B cell (primary cell): ENCODE measurements around the gene MIOS. TPM values are rescaled to one million over a fixed set of nuclear protein-coding genes. Genes with fewer than 3 reads are reported as not detected.

ENCODE experiments used
- ATAC-seq: fragments of 200-7000 bp; cut with Tn5 transposase; one replicate; pipeline ENCODE4 v1.10.0; 2021; ENCODE audit warnings: low read depth, mild to moderate bottlenecking, moderate number of reproducible peaks, moderate library complexity
- CTCF ChIA-PET: fragments of 350-600 bp; sonication (Branson Sonifier 250); formaldehyde crosslinking; loops from one replicate; lab custom pipeline; 2021; ENCODE audit warnings: antibody characterized with exemption, inconsistent platforms; lab: Charles Lee
- POLR2A ChIA-PET: fragments of 350-600 bp; sonication (Branson Sonifier 250); formaldehyde crosslinking; loops from one replicate; lab custom pipeline; 2021; ENCODE audit warnings: antibody characterized with exemption; lab: Charles Lee
- DNase-seq: peaks from one replicate; pipeline ENCODE4 v3.0.0; 2013
- H2AFZ ChIP-seq: 2 replicates; pipeline ENCODE4 v1.6.1; 2012; ENCODE audit warnings: mild to moderate bottlenecking, low read depth, low read length; ENCODE audit not compliant: insufficient read depth, poor library complexity, severe bottlenecking
- H3K27ac ChIP-seq, 2 donors: 1 replicate in 1 of 2; 2 replicates in 1 of 2; pipeline ENCODE4 v1.5.1; 2012 to 2013; ENCODE audit warnings: low read length in 2 of 2, mild to moderate bottlenecking in 2 of 2, moderate library complexity in 1 of 2
- H3K27me3 ChIP-seq, 4 experiments: fragments of 200-600 bp in 1 of 4; sonication (generic) in 1 of 4; replicated peaks in 1 of 4; 1 replicate in 2 of 4; 2 replicates in 2 of 4; pipeline versions ENCODE4 v1.6.1 to v1.7.0; 2013 to 2016; ENCODE audit warnings: low read length in 3 of 4, mild to moderate bottlenecking in 2 of 4, mixed read lengths in 1 of 4, moderate library complexity in 1 of 4; ENCODE audit not compliant: insufficient read depth in 4 of 4, control insufficient read depth in 3 of 4; ENCODE audit errors: control extremely low read depth in 1 of 4
- H3K36me3 ChIP-seq, 2 experiments: replicated peaks in 1 of 2; 1 replicate in 1 of 2; 2 replicates in 1 of 2; pipeline versions ENCODE4 v1.6.1 to v1.7.1; 2013; ENCODE audit warnings: low read length in 1 of 2; ENCODE audit not compliant: insufficient read depth in 2 of 2, control insufficient read depth in 1 of 2; ENCODE audit errors: control extremely low read depth in 1 of 2, extremely low read depth in 1 of 2
- H3K4me1 ChIP-seq, 2 donors: fragments of 200-600 bp in 1 of 2; sonication (generic) in 1 of 2; 1 replicate in 1 of 2; 2 replicates in 1 of 2; pipeline versions ENCODE4 v1.5.1 to v1.6.1; 2013 to 2017; ENCODE audit warnings: low read length in 2 of 2; ENCODE audit not compliant: control insufficient read depth in 2 of 2, insufficient read depth in 2 of 2
- H3K4me2 ChIP-seq: replicated peaks from 2 replicates; pipeline ENCODE3; 2012; ENCODE audit warnings: mild to moderate bottlenecking, low read depth, low read length; ENCODE audit not compliant: poor library complexity, severe bottlenecking
- H3K4me3 ChIP-seq, 5 experiments: fragments of 200-600 bp in 1 of 5; sonication (generic) in 1 of 5; 1 replicate in 3 of 5; 2 replicates in 2 of 5; pipeline versions ENCODE4 v1.5.1 to v1.7.0; 2011 to 2016; ENCODE audit warnings: low read length in 4 of 5, mild to moderate bottlenecking in 4 of 5, low read depth in 2 of 5, control low read depth in 1 of 5, moderate library complexity in 1 of 5; ENCODE audit not compliant: insufficient read depth in 1 of 5; ENCODE audit errors: control extremely low read depth in 1 of 5, extremely low read depth in 1 of 5
- H3K79me2 ChIP-seq: fragments of 200-600 bp; sonication (generic); one replicate; pipeline ENCODE4 v1.6.0; 2016; ENCODE audit warnings: low read length; ENCODE audit not compliant: control insufficient read depth, insufficient read depth
- H3K9ac ChIP-seq: fragments of 200-600 bp; sonication (generic); 2 replicates; pipeline ENCODE4 v1.6.1; 2017; ENCODE audit warnings: mild to moderate bottlenecking, low read length, moderate library complexity
- H3K9me3 ChIP-seq, 3 donors: one replicate each; pipeline versions ENCODE4 v1.6.1 to v1.7.1; 2013; ENCODE audit warnings: low read length in 2 of 3; ENCODE audit not compliant: control insufficient read depth in 2 of 3, insufficient read depth in 1 of 3; ENCODE audit errors: control extremely low read depth in 1 of 3
- H4K20me1 ChIP-seq: 2 replicates; pipeline ENCODE4 v1.6.0; 2012; ENCODE audit warnings: mild to moderate bottlenecking, low read length; ENCODE audit not compliant: insufficient read depth, control insufficient read depth, poor library complexity, severe bottlenecking
- H3K27ac Mint-ChIP-seq: one replicate; pipeline ENCODE4 v1.8.0; 2021; ENCODE audit warnings: mixed read lengths
- H3K27me3 Mint-ChIP-seq: one replicate; pipeline ENCODE4 v1.8.0; 2021; ENCODE audit warnings: mixed read lengths
- H3K4me1 Mint-ChIP-seq: one replicate; pipeline ENCODE4 v1.8.0; 2021; ENCODE audit warnings: mixed read lengths
- H3K4me3 Mint-ChIP-seq: one replicate; pipeline ENCODE4 v1.8.0; 2021; ENCODE audit warnings: mixed read lengths
- H3K9me3 Mint-ChIP-seq: one replicate; pipeline ENCODE4 v1.8.0; 2022; ENCODE audit warnings: mixed read lengths; ENCODE audit not compliant: insufficient read depth
- CTCF ChIP-seq: fragments of 200-600 bp; IDR thresholded peaks from one replicate; pipeline ENCODE4 v1.8.0; 2022; ENCODE audit warnings: antibody characterized with exemption, mild to moderate bottlenecking
- EZH2 ChIP-seq: IDR thresholded peaks from 2 replicates; pipeline ENCODE4 v1.6.1; 2012; ENCODE audit warnings: borderline replicate concordance, low read depth, mild to moderate bottlenecking, moderate library complexity, low read length; ENCODE audit not compliant: insufficient read depth, poor library complexity, severe bottlenecking
- WGBS: methylation state at CpG from one replicate; pipeline ENCODE4 v1.1.5; 2013; ENCODE audit warnings: missing lambda C conversion rate; ENCODE audit not compliant: insufficient coverage; 5-methylcytosine and 5-hydroxymethylcytosine counted together
- intact Hi-C: fragments of 100-400 bp; cut with micrococcal nuclease; formaldehyde crosslinking; loops from one replicate; pipeline ENCODE4 v1.10.0; 2022
- polyA plus RNA-seq: library from polyadenylated mRNA; depleted of rRNA; stranded (reverse); fragments of >200 nt; gene quantifications from 2 replicates; pipeline ENCODE4 v1.2.3, GENCODE V29; 2012
- total RNA-seq, 2 donors: library from RNA; stranded (reverse); fragments of 120-200 nt in 1 of 2; gene quantifications; 1 replicate in 1 of 2; 2 replicates in 1 of 2; pipeline versions ENCODE4 v1.2.3 to v1.2.4, GENCODE V29; 2013 to 2022

Gene MIOS
- total and polyA plus RNA-seq, 2 donors (not counting 1 experiment from before 2014, with no cell fraction given), result 28.9 to 50.1 TPM

DNA sequence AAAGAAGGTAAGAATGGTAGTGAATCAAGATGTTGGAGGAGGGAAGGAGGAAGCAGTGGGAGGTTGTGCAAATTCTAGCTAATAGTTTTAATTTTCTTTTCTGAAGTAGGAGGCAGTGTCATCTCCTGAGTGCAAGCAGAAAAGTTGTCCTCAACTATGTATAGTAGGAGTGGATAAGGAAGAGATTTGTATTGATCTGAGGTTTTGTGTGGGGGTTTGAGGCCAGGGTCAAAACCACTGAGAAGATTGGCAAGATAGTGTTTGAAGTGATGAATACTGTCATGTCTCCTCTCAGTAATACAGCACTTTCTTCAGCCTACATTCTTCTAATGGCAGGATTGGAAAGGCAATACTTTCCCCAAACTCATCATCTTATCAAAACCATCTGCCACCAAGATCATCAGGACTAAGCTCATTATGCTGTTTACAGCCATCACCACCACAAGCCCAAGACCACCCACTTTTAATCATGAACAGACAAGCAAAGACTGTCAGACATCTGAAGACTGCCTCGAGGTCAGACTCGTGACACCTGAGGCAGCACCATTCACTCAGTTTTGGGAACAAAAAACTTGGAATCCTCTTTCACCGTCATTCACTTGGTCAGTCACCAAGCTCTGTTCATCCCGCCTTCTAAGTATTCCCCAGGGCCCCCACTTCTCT lies 1.5 kb upstream of the MIOS start:
- peaks cover 41% of the 10 kb centered on the region for H3K79me2 ChIP-seq
- no peaks in the 10 kb centered on the region for H3K27me3 Mint-ChIP-seq
- WGBS, result 100% methylated on average over 4 of the region's 4 CpGs
- ChIA-PET CTCF (interaction anchor here (1.0 to 1.1 kb wide), 2 partner anchors 462 to 625 kb away, joined by 3 to 4 read pairs; no protein-coding TSS in a partner anchor), POLR2A (no interaction called here)
- H3K4me1 ChIP-seq, result peaks cover 32 to 36% of the 10 kb centered on the region in 2 donors
- no peaks in the 10 kb centered on the region for H3K36me3 ChIP-seq
- no peaks in the 10 kb centered on the region for H4K20me1 ChIP-seq
- H3K4me2 ChIP-seq, result no peak overlapping the region
- DNase-seq, result no peak
- no peak overlapping the region for H3K27ac ChIP-seq
- H2AFZ ChIP-seq, result peak overlapping the region; percentile 27
- TF ChIP-seq CTCF (no peak), EZH2 (no peak)
- H3K4me3 ChIP-seq, result no peak overlapping the region
- peaks cover 27% of the 10 kb centered on the region for H3K4me1 Mint-ChIP-seq
- no peaks in the 10 kb centered on the region for H3K9me3 ChIP-seq
- ATAC-seq, result no peak
- intact Hi-C loops, result no loop called here
- H3K27me3 ChIP-seq, result no peaks in the 10 kb centered on the region
- no peak overlapping the region for H3K9ac ChIP-seq
- H3K27ac Mint-ChIP-seq, result no peak overlapping the region
- H3K9me3 Mint-ChIP-seq, result no peaks in the 10 kb centered on the region
- H3K4me3 Mint-ChIP-seq, result no peak overlapping the region
